Liver (tissue), 3 donors: ENCODE results near the gene POLL.

Experiments used
- GABPA ChIP-seq, 2 donors: IDR thresholded peaks in 1 of 2; conservative IDR thresholded peaks in 1 of 2; 2 replicates each; pipeline ENCODE4 v1.6.1; 2016; ENCODE audit warnings: antibody characterized with exemption in 2 of 2, mild to moderate bottlenecking in 1 of 2, moderate library complexity in 1 of 2
- RAD21 ChIP-seq, 2 donors: IDR thresholded peaks; 2 replicates each; pipeline ENCODE4 v1.6.1; 2016; ENCODE audit warnings: antibody characterized with exemption in 2 of 2, mild to moderate bottlenecking in 2 of 2
- SP1 ChIP-seq: IDR thresholded peaks from 2 replicates; pipeline ENCODE4 v1.6.1; 2018; ENCODE audit warnings: antibody characterized with exemption, mild to moderate bottlenecking
- TF ChIP-seq, protein P1 (sequence below): fragments of 150-350 bp; IDR thresholded peaks from 2 replicates; pipeline ENCODE4 v1.5.1; 2017; ENCODE audit warnings: improper control_type of control experiment, low read depth, low read length; ENCODE audit not compliant: missing input control
- donor health status: healthy.
- donor health status: healthy.

DNA sequence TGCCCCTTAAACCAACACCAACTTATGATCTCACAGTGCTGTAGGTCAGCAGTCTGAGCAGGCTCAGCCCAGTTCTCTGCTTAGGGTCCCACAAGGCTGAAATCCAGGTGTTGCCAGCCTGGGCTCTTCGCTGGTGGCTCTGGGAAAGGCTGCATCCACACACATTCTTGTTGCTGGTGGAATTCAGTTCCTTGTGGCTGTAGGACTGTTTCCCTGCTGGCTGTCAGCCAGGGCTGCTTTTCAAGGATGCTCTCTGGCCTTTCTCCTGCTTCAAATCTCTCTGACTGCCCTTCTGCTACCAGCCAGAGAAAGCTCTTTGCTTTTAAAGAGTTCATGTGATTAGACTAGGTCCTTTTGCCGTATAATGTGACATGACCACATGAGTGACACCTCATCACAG is 15.3 kb downstream of the POLL start:
- no peak for TF ChIP-seq RAD21 (IDR thresholded peaks at IDR 0.05)
- TF ChIP-seq GABPA (IDR thresholded peaks at IDR 0.05 in 1 of 2, conservative IDR thresholded peaks at IDR 0.05 in 1 of 2) = no peak
- TF ChIP-seq, protein P1, sequence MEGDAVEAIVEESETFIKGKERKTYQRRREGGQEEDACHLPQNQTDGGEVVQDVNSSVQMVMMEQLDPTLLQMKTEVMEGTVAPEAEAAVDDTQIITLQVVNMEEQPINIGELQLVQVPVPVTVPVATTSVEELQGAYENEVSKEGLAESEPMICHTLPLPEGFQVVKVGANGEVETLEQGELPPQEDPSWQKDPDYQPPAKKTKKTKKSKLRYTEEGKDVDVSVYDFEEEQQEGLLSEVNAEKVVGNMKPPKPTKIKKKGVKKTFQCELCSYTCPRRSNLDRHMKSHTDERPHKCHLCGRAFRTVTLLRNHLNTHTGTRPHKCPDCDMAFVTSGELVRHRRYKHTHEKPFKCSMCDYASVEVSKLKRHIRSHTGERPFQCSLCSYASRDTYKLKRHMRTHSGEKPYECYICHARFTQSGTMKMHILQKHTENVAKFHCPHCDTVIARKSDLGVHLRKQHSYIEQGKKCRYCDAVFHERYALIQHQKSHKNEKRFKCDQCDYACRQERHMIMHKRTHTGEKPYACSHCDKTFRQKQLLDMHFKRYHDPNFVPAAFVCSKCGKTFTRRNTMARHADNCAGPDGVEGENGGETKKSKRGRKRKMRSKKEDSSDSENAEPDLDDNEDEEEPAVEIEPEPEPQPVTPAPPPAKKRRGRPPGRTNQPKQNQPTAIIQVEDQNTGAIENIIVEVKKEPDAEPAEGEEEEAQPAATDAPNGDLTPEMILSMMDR = no peak
- TF ChIP-seq SP1 = no peak
